Measurements from ENCODE around the gene C3orf18. TPM values are rescaled to one million over a fixed set of nuclear protein-coding genes. Genes with fewer than 3 reads are reported as not detected.

C3orf18 gene
- total and polyA plus RNA-seq, 10 of the 15 experiments (the other 5 are each of a cell fraction or from before 2014, with no cell fraction given) = 0.06 to 3.2 (median 0.66) TPM

DNA sequence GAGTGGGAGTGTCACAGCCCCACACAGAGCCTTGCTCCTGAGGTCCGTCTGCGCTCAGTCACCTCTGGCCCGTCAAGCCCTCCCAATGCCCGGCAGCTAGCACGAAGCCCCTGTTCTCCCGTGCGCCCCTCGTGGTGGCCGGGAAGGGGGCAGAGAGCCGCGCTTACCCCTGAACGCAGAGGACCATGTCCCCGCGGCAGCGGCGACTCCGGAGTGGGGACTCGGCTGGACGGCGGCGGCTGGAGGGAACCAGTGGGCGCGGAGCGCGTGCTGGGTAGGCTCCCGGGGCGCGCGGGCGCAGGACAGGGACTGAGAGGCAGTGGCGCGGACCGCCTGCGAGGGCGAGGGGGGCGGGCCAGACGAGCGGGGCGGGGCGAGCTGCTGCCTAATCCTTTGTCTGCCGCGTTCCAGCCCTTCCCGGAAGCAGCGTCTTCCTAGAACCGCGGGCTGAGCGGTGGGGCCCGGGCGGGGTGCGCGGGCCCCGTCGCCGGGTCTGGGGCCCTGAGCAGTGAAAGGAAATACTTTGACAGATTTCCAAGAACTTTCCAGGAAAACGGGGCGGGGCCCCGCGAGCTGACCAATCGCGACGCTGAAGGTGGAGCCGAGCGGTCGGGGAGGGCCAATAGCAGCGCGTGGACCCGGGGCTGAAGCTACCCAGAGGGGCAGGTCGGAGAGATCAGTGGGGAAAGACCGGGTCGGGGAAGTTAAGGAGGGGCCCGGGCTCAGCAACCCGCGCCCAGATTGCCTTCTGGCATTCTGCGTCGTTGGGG is 44.1 kb upstream of the C3orf18 start, which contains the start of gene CISH (continued):
- no peak for TF ChIP-seq ZBTB11 (CRISPR knock-in tag; IDR thresholded peaks at IDR 0.05)
- TF ChIP-seq SUZ12 (IDR thresholded peaks at IDR 0.05; ENCODE audit: unreplicated experiment) = no peak
- TF ChIP-seq SRF (IDR thresholded peaks at IDR 0.05; ENCODE audit: low read depth in 2 of 2, low read length in 2 of 2) = no peak
- no peak for TF ChIP-seq ETV6 (conservative IDR thresholded peaks at IDR 0.05 in 1 of 2, IDR thresholded peaks at IDR 0.05 in 1 of 2; ENCODE audit: borderline replicate concordance in 1 of 2, low read depth in 1 of 2)
- no peak for TF ChIP-seq JUNB (IDR thresholded peaks at IDR 0.05)
- TF ChIP-seq CHD1 (IDR thresholded peaks at IDR 0.05; ENCODE audit: low read depth, low read length) = no peak
- no peak for TF ChIP-seq RAD21 (IDR thresholded peaks at IDR 0.05; ENCODE audit: insufficient read depth, low read depth, low read length)
- no peak for TF ChIP-seq RELA (IDR thresholded peaks at IDR 0.05; ENCODE audit: borderline replicate concordance, partially characterized antibody)
- TF ChIP-seq NR2C1 (IDR thresholded peaks at IDR 0.05) = no peak
- TF ChIP-seq SIX5 (IDR thresholded peaks at IDR 0.05; ENCODE audit: low read depth, low read length, severe bottlenecking) = no peak
- TF ChIP-seq TCF7 (IDR thresholded peaks at IDR 0.05; ENCODE audit: borderline replicate concordance) = no peak
- TF ChIP-seq HSF1 (IDR thresholded peaks at IDR 0.05; ENCODE audit: low read depth, low read length) = no peak
- TF ChIP-seq YBX1 (IDR thresholded peaks at IDR 0.05) = no peak
- TF ChIP-seq, protein P1, sequence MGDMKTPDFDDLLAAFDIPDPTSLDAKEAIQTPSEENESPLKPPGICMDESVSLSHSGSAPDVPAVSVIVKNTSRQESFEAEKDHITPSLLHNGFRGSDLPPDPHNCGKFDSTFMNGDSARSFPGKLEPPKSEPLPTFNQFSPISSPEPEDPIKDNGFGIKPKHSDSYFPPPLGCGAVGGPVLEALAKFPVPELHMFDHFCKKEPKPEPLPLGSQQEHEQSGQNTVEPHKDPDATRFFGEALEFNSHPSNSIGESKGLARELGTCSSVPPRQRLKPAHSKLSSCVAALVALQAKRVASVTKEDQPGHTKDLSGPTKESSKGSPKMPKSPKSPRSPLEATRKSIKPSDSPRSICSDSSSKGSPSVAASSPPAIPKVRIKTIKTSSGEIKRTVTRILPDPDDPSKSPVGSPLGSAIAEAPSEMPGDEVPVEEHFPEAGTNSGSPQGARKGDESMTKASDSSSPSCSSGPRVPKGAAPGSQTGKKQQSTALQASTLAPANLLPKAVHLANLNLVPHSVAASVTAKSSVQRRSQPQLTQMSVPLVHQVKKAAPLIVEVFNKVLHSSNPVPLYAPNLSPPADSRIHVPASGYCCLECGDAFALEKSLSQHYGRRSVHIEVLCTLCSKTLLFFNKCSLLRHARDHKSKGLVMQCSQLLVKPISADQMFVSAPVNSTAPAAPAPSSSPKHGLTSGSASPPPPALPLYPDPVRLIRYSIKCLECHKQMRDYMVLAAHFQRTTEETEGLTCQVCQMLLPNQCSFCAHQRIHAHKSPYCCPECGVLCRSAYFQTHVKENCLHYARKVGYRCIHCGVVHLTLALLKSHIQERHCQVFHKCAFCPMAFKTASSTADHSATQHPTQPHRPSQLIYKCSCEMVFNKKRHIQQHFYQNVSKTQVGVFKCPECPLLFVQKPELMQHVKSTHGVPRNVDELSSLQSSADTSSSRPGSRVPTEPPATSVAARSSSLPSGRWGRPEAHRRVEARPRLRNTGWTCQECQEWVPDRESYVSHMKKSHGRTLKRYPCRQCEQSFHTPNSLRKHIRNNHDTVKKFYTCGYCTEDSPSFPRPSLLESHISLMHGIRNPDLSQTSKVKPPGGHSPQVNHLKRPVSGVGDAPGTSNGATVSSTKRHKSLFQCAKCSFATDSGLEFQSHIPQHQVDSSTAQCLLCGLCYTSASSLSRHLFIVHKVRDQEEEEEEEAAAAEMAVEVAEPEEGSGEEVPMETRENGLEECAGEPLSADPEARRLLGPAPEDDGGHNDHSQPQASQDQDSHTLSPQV (IDR thresholded peaks at IDR 0.05) = no peak
- TF ChIP-seq, protein P2, sequence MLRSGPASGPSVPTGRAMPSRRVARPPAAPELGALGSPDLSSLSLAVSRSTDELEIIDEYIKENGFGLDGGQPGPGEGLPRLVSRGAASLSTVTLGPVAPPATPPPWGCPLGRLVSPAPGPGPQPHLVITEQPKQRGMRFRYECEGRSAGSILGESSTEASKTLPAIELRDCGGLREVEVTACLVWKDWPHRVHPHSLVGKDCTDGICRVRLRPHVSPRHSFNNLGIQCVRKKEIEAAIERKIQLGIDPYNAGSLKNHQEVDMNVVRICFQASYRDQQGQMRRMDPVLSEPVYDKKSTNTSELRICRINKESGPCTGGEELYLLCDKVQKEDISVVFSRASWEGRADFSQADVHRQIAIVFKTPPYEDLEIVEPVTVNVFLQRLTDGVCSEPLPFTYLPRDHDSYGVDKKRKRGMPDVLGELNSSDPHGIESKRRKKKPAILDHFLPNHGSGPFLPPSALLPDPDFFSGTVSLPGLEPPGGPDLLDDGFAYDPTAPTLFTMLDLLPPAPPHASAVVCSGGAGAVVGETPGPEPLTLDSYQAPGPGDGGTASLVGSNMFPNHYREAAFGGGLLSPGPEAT (IDR thresholded peaks at IDR 0.05; ENCODE audit: low read depth) = peak; percentile 46; the same call in 1 of the 2 replicates
- no peak for TF ChIP-seq BRCA1 (IDR thresholded peaks at IDR 0.05; ENCODE audit: low read depth, low read length)
- TF ChIP-seq CHD2 (IDR thresholded peaks at IDR 0.05; ENCODE audit: borderline replicate concordance, low read depth, low read length) = no peak
- TF ChIP-seq MYC (IDR thresholded peaks at IDR 0.05; ENCODE audit: insufficient read depth, insufficient read length, insufficient replicate concordance, low read length, severe bottlenecking) = no peak
